Measurements from ENCODE around the gene SOCS3. TPM values are rescaled to one million over a fixed set of nuclear protein-coding genes. Genes with fewer than 3 reads are reported as not detected.

The SOCS3 gene, protein sequence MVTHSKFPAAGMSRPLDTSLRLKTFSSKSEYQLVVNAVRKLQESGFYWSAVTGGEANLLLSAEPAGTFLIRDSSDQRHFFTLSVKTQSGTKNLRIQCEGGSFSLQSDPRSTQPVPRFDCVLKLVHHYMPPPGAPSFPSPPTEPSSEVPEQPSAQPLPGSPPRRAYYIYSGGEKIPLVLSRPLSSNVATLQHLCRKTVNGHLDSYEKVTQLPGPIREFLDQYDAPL
- total RNA-seq = 36.0 and 39.2 TPM in 2 replicates

DNA sequence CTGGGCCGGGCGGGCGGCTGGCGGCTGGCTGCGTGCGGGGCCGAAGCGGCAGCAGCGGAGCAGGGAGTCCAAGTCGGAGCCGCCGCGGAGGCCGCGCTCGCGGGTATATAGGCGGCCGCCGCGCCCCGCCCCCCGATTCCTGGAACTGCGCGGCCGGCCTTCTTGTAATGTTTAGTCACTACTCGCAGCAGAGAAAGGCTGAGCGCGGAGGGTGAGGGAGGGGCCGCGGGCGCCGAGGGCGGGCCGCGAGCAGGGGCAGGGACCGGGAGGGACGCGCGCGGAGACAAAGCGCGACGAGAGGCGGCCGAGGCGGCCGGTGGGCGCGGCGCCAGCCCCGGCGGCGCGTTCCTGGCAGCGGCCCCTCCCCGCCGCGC is at the start of gene SOCS3:
SOCS3 (minus strand) TSS at position 81 of the 374 bp plus-strand sequence. CDS start 982 bp downstream, outside the sequence.
- Histone ChIP-seq H3K36me3 (ENCODE audit: control insufficient read depth, insufficient read depth, low read length) (peaks cover 6% of the 10 kb centered on the region), H3K4me3 (ENCODE audit: low read depth, low read length) (peak within 1 kb of the TSS; percentile 94)
- DNase-seq (ENCODE audit: low read depth) = no peak

DNA sequence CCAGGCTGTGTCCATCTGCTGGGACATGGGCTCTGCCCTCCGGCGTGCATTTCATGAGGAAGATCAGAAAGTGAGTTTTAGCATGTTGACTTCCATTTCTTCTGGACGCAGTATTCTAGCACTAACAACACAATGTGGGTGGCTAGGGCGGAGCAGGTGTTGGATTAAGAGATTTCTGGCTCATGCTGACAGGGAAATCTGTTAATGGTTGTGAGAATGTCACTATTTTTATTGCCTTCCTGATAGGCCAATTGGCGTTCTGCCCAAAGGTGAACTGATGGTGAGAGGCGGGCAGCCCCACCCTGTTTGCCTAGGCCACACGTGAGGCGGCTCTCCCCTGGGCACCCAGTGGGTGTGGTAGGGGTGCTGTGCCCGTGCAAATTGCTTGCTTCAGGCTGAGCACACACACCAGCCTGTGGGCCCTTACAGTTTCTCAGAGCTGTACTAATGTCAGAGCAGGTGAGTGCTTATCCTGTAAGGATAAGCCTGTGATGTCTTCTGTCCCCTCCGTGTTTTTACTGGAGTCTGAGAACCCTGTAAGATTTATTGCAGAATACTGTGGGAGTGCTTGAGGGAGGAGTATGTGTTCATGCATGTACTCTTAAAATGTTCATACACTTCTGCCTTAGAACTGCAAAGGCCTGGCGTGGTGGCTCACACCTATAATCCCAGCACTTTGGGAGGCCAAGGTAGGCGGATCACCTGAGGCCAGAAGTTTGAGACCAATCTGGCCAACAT is 49.5 kb upstream of the SOCS3 start:
- H3K36me3 ChIP-seq (ENCODE audit: control insufficient read depth, insufficient read depth, low read length) = peaks cover 2% of the 10 kb centered on the region
- H3K27me3 ChIP-seq (ENCODE audit: control insufficient read depth, insufficient read depth, low read length) = no peaks in the 10 kb centered on the region
- no peak overlapping the region for H3K4me3 ChIP-seq (ENCODE audit: low read depth, low read length)
- TF ChIP-seq, protein P1, sequence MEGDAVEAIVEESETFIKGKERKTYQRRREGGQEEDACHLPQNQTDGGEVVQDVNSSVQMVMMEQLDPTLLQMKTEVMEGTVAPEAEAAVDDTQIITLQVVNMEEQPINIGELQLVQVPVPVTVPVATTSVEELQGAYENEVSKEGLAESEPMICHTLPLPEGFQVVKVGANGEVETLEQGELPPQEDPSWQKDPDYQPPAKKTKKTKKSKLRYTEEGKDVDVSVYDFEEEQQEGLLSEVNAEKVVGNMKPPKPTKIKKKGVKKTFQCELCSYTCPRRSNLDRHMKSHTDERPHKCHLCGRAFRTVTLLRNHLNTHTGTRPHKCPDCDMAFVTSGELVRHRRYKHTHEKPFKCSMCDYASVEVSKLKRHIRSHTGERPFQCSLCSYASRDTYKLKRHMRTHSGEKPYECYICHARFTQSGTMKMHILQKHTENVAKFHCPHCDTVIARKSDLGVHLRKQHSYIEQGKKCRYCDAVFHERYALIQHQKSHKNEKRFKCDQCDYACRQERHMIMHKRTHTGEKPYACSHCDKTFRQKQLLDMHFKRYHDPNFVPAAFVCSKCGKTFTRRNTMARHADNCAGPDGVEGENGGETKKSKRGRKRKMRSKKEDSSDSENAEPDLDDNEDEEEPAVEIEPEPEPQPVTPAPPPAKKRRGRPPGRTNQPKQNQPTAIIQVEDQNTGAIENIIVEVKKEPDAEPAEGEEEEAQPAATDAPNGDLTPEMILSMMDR (IDR thresholded peaks at IDR 0.05; ENCODE audit: insufficient read depth, low read length, poor library complexity, severe bottlenecking) = no peak
- no peak for DNase-seq (ENCODE audit: low read depth)

More for the DNA sequence above, at the start of gene SOCS3:
- no peaks in the 10 kb centered on the region for H3K27me3 ChIP-seq (ENCODE audit: control insufficient read depth, insufficient read depth, low read length)
- TF ChIP-seq, protein P1 (IDR thresholded peaks at IDR 0.05; ENCODE audit: insufficient read depth, low read length, poor library complexity, severe bottlenecking) = no peak

DNA sequence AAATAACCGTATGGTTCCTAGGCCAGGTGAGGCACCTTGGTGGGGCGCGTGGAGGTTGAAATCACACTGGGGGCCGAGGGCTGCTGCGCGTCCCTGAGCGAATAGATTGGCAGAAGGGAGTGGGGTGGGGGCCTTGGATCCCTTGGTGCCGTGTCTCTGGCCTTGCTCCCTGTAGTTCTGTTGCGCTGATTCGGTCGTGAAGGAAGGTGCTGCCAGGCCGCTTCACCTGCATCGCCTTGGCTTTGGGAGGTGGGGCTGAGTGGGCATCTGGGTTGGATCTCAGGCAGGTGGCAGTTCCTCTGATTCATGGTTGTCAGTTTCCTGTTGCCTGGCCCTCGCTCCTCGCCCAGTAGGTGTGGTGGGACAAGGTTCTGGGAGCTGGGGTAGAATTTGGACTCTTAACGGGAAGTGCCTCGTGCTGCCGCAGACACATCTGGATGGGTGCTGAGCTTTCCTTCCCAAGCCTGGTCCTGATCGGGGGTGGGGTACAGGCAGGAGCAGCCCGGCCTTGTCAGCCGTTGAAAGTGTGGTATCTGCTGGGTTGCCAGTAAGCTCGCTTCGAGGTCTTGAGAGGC is 48.7 kb upstream of the SOCS3 start:
- TF ChIP-seq, protein P1 (IDR thresholded peaks at IDR 0.05; ENCODE audit: insufficient read depth, low read length, poor library complexity, severe bottlenecking) = no peak
- no peak overlapping the region for H3K4me3 ChIP-seq (ENCODE audit: low read depth, low read length)
- H3K27me3 ChIP-seq (ENCODE audit: control insufficient read depth, insufficient read depth, low read length) = no peaks in the 10 kb centered on the region
- DNase-seq (ENCODE audit: low read depth) = no peak
- peaks cover 3% of the 10 kb centered on the region for H3K36me3 ChIP-seq (ENCODE audit: control insufficient read depth, insufficient read depth, low read length)

DNA sequence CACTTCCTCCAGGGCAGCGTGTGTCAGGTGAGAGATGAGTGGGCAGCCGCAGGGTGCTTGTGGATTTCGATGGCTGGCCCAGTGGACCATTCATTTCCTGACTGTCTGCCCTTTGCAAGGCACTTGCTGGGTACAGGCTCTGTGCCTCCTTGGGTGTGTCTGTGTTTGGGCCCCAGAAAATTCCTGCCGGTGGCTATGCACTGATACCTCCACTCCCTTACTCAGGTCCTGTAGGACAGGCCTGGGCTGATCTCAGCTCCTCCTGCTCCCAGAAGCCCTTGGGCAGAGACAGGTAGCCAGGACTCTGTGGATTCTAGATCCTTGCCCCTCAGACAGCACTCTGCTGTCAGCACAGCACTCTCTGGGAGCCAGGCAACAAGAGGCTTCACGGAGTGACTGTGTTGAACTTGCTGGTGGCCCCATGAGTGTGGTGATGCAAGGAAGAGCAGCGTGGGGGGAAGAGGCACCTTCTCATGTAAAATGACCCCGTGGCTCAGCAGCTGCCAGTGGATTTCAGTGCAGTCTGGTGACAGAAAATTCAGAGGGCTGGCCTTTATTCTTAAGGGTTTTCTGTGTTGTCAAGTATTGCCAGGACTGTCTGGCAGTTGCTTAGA is 47.6 kb upstream of the SOCS3 start:
- H3K36me3 ChIP-seq (ENCODE audit: control insufficient read depth, insufficient read depth, low read length) = peaks cover 4% of the 10 kb centered on the region
- DNase-seq (ENCODE audit: low read depth) = no peak
- H3K27me3 ChIP-seq (ENCODE audit: control insufficient read depth, insufficient read depth, low read length) = no peaks in the 10 kb centered on the region
- TF ChIP-seq, protein P1 (IDR thresholded peaks at IDR 0.05; ENCODE audit: insufficient read depth, low read length, poor library complexity, severe bottlenecking) = no peak
- no peak overlapping the region for H3K4me3 ChIP-seq (ENCODE audit: low read depth, low read length)

DNA sequence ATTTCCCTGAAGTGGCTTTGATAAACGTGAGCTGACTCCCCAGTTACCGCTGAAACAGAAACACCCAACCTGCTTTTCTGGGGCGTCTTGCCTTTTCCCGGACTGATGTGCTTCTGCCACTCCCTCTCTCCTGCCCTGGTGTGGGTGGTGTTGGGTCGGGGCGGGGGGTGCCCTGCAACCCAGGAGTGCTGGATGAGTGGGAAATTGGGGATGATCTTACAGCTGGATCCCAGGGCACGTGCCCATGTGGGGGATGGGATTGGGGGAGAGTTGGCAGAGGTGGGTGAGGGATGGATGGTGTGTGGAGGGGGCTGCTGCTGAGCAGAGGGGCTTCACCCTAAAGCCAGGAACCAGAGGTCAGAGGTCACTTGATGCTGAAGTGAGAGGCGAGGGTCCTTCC is 47.0 kb upstream of the SOCS3 start:
- no peaks in the 10 kb centered on the region for H3K27me3 ChIP-seq (ENCODE audit: control insufficient read depth, insufficient read depth, low read length)
- DNase-seq (ENCODE audit: low read depth) = no peak
- peaks cover 4% of the 10 kb centered on the region for H3K36me3 ChIP-seq (ENCODE audit: control insufficient read depth, insufficient read depth, low read length)
- TF ChIP-seq, protein P1 (IDR thresholded peaks at IDR 0.05; ENCODE audit: insufficient read depth, low read length, poor library complexity, severe bottlenecking) = no peak
- no peak overlapping the region for H3K4me3 ChIP-seq (ENCODE audit: low read depth, low read length)
